Measurements from ENCODE around the gene RSRP1. TPM values are rescaled to one million over a fixed set of nuclear protein-coding genes. Genes with fewer than 3 reads are reported as not detected.

Gene RSRP1
- total RNA-seq, 1 experiment from 2014 or later: 34.1 TPM

- DNase-seq (ENCODE audit: low read depth, low spot score): peak; percentile 95
- in situ Hi-C loops (cut with HindIII; ENCODE audit: low pct_unique_long_range_greater_than_20kb, low sequenced_read_pairs): no loop called here
Measured at GRCh38 chr1:25232866-25233784, 14.1 kb downstream of the RSRP1 start.

DNA sequence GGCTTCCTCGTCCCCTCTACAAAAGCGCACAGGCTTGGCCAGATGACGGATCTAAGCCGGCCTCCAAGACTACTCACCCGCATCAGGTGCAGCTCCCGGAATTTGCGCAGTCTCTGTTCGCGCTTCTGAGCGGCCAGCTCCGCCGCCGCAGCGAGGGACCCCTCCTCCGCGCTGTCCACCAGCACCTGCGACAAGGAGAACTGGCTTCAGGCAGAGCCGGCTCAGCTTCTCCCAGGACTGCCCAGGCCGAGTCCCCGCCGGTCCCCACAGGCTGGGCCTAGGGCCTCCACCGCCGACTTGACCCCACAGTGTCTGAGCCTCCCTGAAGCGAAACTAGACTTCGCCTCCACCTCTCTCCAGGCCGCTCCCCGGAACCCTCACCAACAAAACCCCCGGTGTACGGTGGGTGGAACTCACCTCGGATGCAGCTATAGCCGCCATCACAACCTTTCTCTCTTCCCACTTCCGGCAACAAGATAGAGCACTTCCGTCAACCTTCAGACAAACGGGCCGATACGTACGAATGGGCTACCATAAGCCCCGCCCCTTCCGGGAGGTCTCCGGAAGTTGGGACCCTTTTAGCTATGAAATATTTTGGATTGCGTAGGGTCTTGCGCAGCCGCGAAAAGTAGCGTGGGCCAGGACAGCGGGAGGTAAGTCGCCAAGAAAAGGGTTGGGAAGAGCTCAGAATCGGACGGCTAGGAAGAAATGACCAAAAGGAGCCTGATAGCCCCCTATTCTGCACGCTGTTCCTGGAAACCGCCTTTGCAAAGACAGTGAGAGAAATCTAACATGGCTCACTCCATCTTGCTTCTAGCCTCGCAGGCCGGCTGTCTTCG, 15.0 kb downstream of the RSRP1 start, which contains the start of gene SYF2:
TSS of gene SYF2 (minus strand) at position 476 of the 839 bp plus-strand sequence. CDS start at position 441, 35 bp downstream.
- in situ Hi-C loops (cut with HindIII; ENCODE audit: low pct_unique_long_range_greater_than_20kb, low sequenced_read_pairs): no loop called here

GRCh38 chr1:25223471-25223870, 23.8 kb downstream of the RSRP1 start:
- DNase-seq (ENCODE audit: low read depth, low spot score): no peak
- in situ Hi-C loops (cut with HindIII; ENCODE audit: low pct_unique_long_range_greater_than_20kb, low sequenced_read_pairs): no loop called here

More for the DNA sequence above, 15.0 kb downstream of the RSRP1 start, which contains the start of gene SYF2:
- peak; percentile 95 for DNase-seq (ENCODE audit: low read depth, low spot score)

GRCh38 chr1:25222606-25223005, 24.6 kb downstream of the RSRP1 start:
- no peak for DNase-seq (ENCODE audit: low read depth, low spot score)
- in situ Hi-C loops (cut with HindIII; ENCODE audit: low pct_unique_long_range_greater_than_20kb, low sequenced_read_pairs): no loop called here

- in situ Hi-C loops (cut with HindIII; ENCODE audit: low pct_unique_long_range_greater_than_20kb, low sequenced_read_pairs): no loop called here
- DNase-seq (ENCODE audit: low read depth, low spot score): no peak
Measured at GRCh38 chr1:25220666-25221065, 26.6 kb downstream of the RSRP1 start.

DNA sequence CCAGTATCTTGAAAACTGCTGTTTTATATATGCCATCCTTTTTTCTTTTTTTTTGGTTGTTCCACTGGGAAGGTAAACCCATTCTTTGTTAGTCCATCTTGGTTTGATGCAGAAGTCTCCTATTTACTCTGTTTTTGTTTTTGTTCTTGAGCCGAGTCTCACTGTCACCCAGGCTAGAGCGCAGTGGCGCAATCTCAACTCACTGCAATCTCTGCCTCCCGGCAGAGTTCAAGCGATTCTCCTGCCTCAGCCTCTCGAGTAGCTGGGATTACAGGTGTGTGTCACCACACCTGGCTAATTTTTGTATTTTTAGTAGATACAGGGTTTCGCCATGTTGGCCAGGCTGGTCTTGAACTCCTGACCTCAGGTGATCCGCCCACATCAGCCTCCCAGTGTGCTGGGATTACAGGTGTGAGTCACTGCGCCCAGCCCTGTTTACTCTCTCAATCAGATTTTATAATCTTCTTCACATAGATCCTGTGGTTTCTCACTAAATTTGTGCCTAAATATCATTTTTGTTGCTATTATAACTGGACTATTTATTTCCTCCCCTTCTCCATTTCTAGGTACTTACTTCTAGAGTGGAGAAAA, 27.5 kb downstream of the RSRP1 start:
- in situ Hi-C loops (cut with HindIII; ENCODE audit: low pct_unique_long_range_greater_than_20kb, low sequenced_read_pairs): no loop called here

GRCh38 chr1:25217598-25218232, 29.5 kb downstream of the RSRP1 start:
- peak; percentile 27 for DNase-seq (ENCODE audit: low read depth, low spot score)
- in situ Hi-C loops (cut with HindIII; ENCODE audit: low pct_unique_long_range_greater_than_20kb, low sequenced_read_pairs): no loop called here

More for the DNA sequence above, 27.5 kb downstream of the RSRP1 start:
- no peak for DNase-seq (ENCODE audit: low read depth, low spot score)

GRCh38 chr1:25217015-25217414, 30.2 kb downstream of the RSRP1 start:
- DNase-seq (ENCODE audit: low read depth, low spot score): no peak
- in situ Hi-C loops (cut with HindIII; ENCODE audit: low pct_unique_long_range_greater_than_20kb, low sequenced_read_pairs): no loop called here

DNA sequence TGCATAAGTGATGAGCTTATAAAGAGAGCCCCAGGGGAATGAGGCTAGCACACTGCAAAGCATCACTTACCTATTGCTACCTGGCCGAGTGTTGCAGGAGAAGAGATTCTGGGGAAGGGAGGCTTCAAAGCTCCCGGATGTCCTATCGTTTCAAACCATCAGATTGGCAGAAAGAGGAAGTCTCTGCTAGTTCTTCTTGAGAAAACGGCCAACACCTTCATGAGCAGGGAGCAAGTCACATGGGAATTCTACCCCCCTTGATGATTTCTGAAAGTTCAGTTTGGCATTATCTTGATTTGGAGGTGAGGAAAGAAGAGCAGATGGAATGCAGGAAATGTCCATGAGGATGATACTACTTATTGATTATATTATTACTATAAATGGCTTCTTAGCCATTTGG, 31.1 kb downstream of the RSRP1 start:
- in situ Hi-C loops (cut with HindIII; ENCODE audit: low pct_unique_long_range_greater_than_20kb, low sequenced_read_pairs): no loop called here
- DNase-seq (ENCODE audit: low read depth, low spot score): no peak

DNA sequence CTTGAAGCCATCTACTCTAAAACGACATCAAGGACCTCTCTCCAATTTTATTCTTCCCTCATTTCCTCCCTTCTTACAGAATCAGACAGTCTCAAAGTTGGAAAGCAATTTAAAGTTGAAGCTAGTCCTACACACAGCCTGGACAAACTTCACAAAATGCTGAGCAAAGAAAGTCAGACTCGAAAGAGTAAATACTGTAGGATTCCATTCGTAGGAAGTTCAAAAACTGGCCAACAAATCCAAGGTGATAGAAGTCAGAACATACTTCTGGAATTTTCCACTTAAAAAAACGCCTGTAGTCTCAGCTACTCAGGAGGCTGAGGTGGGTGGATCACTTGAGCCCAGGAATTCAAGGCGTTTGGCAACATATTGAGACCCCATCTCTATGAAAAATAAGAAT, 34.5 kb downstream of the RSRP1 start:
- no peak for DNase-seq (ENCODE audit: low read depth, low spot score)
- in situ Hi-C loops (cut with HindIII; ENCODE audit: low pct_unique_long_range_greater_than_20kb, low sequenced_read_pairs): no loop called here

DNA sequence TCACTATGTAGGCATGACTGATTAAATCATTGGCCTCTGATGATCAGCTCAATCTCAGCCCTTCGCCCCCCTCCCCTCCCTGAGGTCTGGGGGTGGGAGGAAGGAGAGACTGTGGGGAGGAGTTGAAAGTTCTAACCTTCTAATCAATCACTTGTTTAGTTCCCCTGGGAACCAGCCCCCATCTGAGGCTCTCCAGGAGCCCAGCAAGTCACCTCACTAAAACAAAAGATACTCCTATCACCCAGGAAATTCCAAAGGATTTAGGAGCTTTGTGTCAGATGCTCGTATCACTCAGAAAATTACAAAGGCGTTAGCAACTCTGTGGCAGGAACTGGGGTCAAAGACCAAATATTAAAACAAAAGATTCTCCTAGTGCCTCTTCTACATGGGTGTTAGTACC, 36.5 kb downstream of the RSRP1 start:
- in situ Hi-C loops (cut with HindIII; ENCODE audit: low pct_unique_long_range_greater_than_20kb, low sequenced_read_pairs): no loop called here
- no peak for DNase-seq (ENCODE audit: low read depth, low spot score)

GRCh38 chr1:25209516-25209915, 37.7 kb downstream of the RSRP1 start:
- DNase-seq (ENCODE audit: low read depth, low spot score): no peak
- in situ Hi-C loops (cut with HindIII; ENCODE audit: low pct_unique_long_range_greater_than_20kb, low sequenced_read_pairs): no loop called here

GRCh38 chr1:25208561-25209222, 38.6 kb downstream of the RSRP1 start:
- in situ Hi-C loops (cut with HindIII; ENCODE audit: low pct_unique_long_range_greater_than_20kb, low sequenced_read_pairs): no loop called here
- no peak for DNase-seq (ENCODE audit: low read depth, low spot score)

DNA sequence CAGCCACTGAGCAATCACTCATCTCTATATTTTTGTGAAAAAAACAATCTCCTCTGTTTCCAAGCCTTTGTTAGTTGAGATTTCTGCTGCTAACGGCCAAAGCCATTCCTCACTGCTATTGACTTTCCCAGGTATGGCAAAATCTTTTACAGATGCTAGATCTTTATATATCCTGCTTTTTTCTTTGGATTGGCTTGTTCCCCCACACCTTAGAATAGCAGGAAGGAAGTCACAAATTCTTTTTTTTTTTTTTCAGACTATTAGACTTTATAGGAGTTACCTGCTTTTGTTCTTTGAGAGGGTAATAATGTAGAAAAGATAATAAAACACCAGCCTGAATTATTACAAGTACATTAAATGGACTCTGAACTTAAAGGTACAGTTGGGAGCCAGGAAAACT, 39.2 kb downstream of the RSRP1 start:
- no peak for DNase-seq (ENCODE audit: low read depth, low spot score)
- in situ Hi-C loops (cut with HindIII; ENCODE audit: low pct_unique_long_range_greater_than_20kb, low sequenced_read_pairs): no loop called here

- DNase-seq (ENCODE audit: low read depth, low spot score): no peak
- in situ Hi-C loops (cut with HindIII; ENCODE audit: low pct_unique_long_range_greater_than_20kb, low sequenced_read_pairs): no loop called here
Measured at GRCh38 chr1:25206201-25206600, 41.1 kb downstream of the RSRP1 start.

DNA sequence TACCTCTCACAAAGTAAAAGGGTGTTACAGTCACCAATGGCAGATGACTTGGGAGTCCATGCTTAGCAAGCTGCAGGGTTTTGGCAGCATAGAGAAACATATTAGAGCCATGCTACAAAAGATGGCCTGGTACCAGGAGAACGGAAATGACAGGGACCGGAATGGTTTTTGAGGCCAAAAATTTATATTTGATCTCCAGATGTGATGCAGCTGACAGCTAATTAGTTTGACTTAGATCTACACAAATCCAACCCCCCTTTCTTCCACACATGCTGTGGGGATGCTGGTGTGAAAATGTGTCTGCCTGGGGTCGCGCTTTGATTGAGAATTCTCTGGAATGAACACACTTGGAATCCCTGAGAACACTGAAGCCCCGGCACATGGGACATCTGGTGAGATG, 41.5 kb downstream of the RSRP1 start:
- in situ Hi-C loops (cut with HindIII; ENCODE audit: low pct_unique_long_range_greater_than_20kb, low sequenced_read_pairs): no loop called here
- no peak for DNase-seq (ENCODE audit: low read depth, low spot score)

GRCh38 chr1:25204797-25205480, 42.3 kb downstream of the RSRP1 start:
- in situ Hi-C loops (cut with HindIII; ENCODE audit: low pct_unique_long_range_greater_than_20kb, low sequenced_read_pairs): no loop called here

More at GRCh38 chr1:25204797-25205480, 42.3 kb downstream of the RSRP1 start:
- DNase-seq (ENCODE audit: low read depth, low spot score): peak; percentile 67
